Caco-2 (cell line): Measurements from ENCODE around the gene TGM1. TPM values are rescaled to one million over a fixed set of nuclear protein-coding genes. Genes with fewer than 3 reads are reported as not detected.

ENCODE experiments used
- BruUV-seq: library from RNA; stranded (reverse); fragments of 400-500 nt; replicated peaks from 2 replicates; lab custom pipeline; 2021; lab: Mats Ljungman, UMichigan
- CTCF ChIA-PET: fragments of 300-600 bp; sonication (Branson Sonifier 250); formaldehyde crosslinking; loops from one replicate; lab custom pipeline; 2022; ENCODE audit warnings: antibody characterized with exemption; lab: Charles Lee
- POLR2A ChIA-PET: fragments of 300-600 bp; sonication (Branson Sonifier 250); formaldehyde crosslinking; loops from one replicate; lab custom pipeline; 2022; ENCODE audit warnings: antibody characterized with exemption; lab: Charles Lee
- DNase-seq, 2 experiments: peaks; one replicate each; pipeline versions ENCODE4 v3.0.0 to v3.0.0-alpha.2; 2020 to 2022
- H3K27me3 ChIP-seq: replicated peaks from 2 replicates; pipeline ENCODE4 v1.6.0; 2011; ENCODE audit warnings: low read length; ENCODE audit not compliant: control insufficient read depth, insufficient read depth
- H3K36me3 ChIP-seq: 2 replicates; pipeline ENCODE4 v1.5.1; 2011; ENCODE audit warnings: low read length; ENCODE audit not compliant: control insufficient read depth, insufficient read depth
- H3K4me1 ChIP-seq: fragments of 250-450 bp; sonication (Bioruptor Pico); 2 replicates; pipeline ENCODE4 v1.5.1; 2020; ENCODE audit warnings: mild to moderate bottlenecking
- H3K4me3 ChIP-seq: 2 replicates; pipeline ENCODE4 v1.5.1; 2011; ENCODE audit warnings: low read depth, mild to moderate bottlenecking, control low read depth, low read length
- H3K9me3 ChIP-seq: fragments of 250-450 bp; sonication (Bioruptor Pico); 2 replicates; pipeline ENCODE4 v1.5.1; 2020; ENCODE audit warnings: mild to moderate bottlenecking, moderate library complexity
- H3K27ac Mint-ChIP-seq: one replicate; pipeline ENCODE4 v1.8.0; 2022; ENCODE audit warnings: mixed read lengths; ENCODE audit not compliant: unreplicated experiment
- H3K27me3 Mint-ChIP-seq: one replicate; pipeline ENCODE4 v1.8.0; 2022; ENCODE audit warnings: mixed read lengths; ENCODE audit not compliant: insufficient read depth, unreplicated experiment
- H3K36me3 Mint-ChIP-seq: one replicate; pipeline ENCODE4 v1.8.0; 2022; ENCODE audit warnings: mild to moderate bottlenecking, mixed read lengths; ENCODE audit not compliant: insufficient read depth, unreplicated experiment
- H3K4me1 Mint-ChIP-seq: one replicate; pipeline ENCODE4 v1.8.0; 2022; ENCODE audit warnings: low read depth, mixed read lengths; ENCODE audit not compliant: unreplicated experiment
- H3K4me3 Mint-ChIP-seq: one replicate; pipeline ENCODE4 v1.8.0; 2022; ENCODE audit warnings: mild to moderate bottlenecking, moderate library complexity, mixed read lengths; ENCODE audit not compliant: unreplicated experiment
- H3K9me3 Mint-ChIP-seq: one replicate; pipeline ENCODE4 v1.8.0; 2022; ENCODE audit warnings: mixed read lengths; ENCODE audit not compliant: unreplicated experiment
- CTCF ChIP-seq, 2 experiments: fragments of 200-600 bp in 1 of 2; IDR thresholded peaks; 1 replicate in 1 of 2; 2 replicates in 1 of 2; pipeline versions ENCODE4 v1.5.1 to v1.8.0; 2011 to 2022; ENCODE audit warnings: antibody characterized with exemption in 1 of 2, control low read depth in 1 of 2, inconsistent platforms in 1 of 2, low read depth in 1 of 2, low read length in 1 of 2, mild to moderate bottlenecking in 1 of 2, moderate library complexity in 1 of 2; ENCODE audit not compliant: insufficient read depth in 1 of 2, severe bottlenecking in 1 of 2, unreplicated experiment in 1 of 2
- intact Hi-C: fragments of 100-400 bp; cut with micrococcal nuclease; formaldehyde crosslinking; loops from one replicate; pipeline ENCODE4 v1.10.0; 2022; ENCODE audit not compliant: unreplicated experiment
- total RNA-seq: library from RNA; stranded (reverse); gene quantifications from 2 replicates; pipeline ENCODE4 v1.2.3, GENCODE V29; 2022

Gene TGM1
- total RNA-seq, 1 experiment from 2014 or later, result 5.9 TPM

GRCh38 chr14:24263848-24264247 is 871 bp upstream of the TGM1 start:
- TF ChIP-seq CTCF (IDR thresholded peaks at IDR 0.05; ENCODE audit: insufficient read depth in 1 of 2, low read depth in 1 of 2, low read length in 1 of 2, severe bottlenecking in 1 of 2, unreplicated experiment in 1 of 2), result no peak
- POLR2A ChIA-PET, result interaction anchor here (1.8 kb wide), 1 partner anchor 21 kb away, joined by 5 read pairs; the partner anchor contains the start of gene TINF2
- Mint-ChIP-seq H3K27me3 (no peaks in the 10 kb centered on the region), H3K4me1 (no peaks in the 10 kb centered on the region), H3K27ac (peak overlapping the region; percentile 50), H3K36me3 (peaks cover 6% of the 10 kb centered on the region), H3K4me3 (no peak overlapping the region), H3K9me3 (no peaks in the 10 kb centered on the region)
- H3K27me3 ChIP-seq, result no peaks in the 10 kb centered on the region
- H3K4me1 ChIP-seq, result peaks cover 12% of the 10 kb centered on the region; the same call in 1 of the 2 replicates
- intact Hi-C loops, result no loop called here
- no peak for DNase-seq
- CTCF ChIA-PET, result interaction anchor here (1.1 kb wide), 1 partner anchor 21 kb away, joined by 3 read pairs; the partner anchor contains the start of gene TINF2
- BruUV-seq, result no TSS peak
- no peak overlapping the region for H3K4me3 ChIP-seq
- H3K9me3 ChIP-seq, result no peaks in the 10 kb centered on the region
- no peaks in the 10 kb centered on the region for H3K36me3 ChIP-seq

- no peak overlapping the region for H3K27ac Mint-ChIP-seq
- Histone ChIP-seq H3K4me1 (peaks cover 12% of the 10 kb centered on the region; the same call in 1 of the 2 replicates), H3K9me3 (no peaks in the 10 kb centered on the region), H3K36me3 (no peaks in the 10 kb centered on the region), H3K27me3 (no peaks in the 10 kb centered on the region), H3K4me3 (no peak overlapping the region)
- no peaks in the 10 kb centered on the region for H3K4me1 Mint-ChIP-seq
- H3K27me3 Mint-ChIP-seq, result no peaks in the 10 kb centered on the region
- BruUV-seq, result no TSS peak
- ChIA-PET CTCF (interaction anchor here (1.7 kb wide), 1 partner anchor 9 kb away, joined by 3 read pairs; no protein-coding TSS in a partner anchor), POLR2A (interaction anchor here (1.1 kb wide), 1 partner anchor 9 kb away, joined by 4 read pairs; the partner anchor contains the start of gene RABGGTA)
- H3K9me3 Mint-ChIP-seq, result no peaks in the 10 kb centered on the region
- TF ChIP-seq CTCF (IDR thresholded peaks at IDR 0.05; ENCODE audit: insufficient read depth in 1 of 2, low read depth in 1 of 2, low read length in 1 of 2, severe bottlenecking in 1 of 2, unreplicated experiment in 1 of 2), result no peak
- intact Hi-C loops, result no loop called here
- DNase-seq, result no peak
- H3K4me3 Mint-ChIP-seq, result no peak overlapping the region
- peaks cover under 1% of the 10 kb centered on the region for H3K36me3 Mint-ChIP-seq
These were observed 1.0 kb downstream of the TGM1 start for GRCh38 chr14:24261969-24262327.

GRCh38 chr14:24261256-24261968 is 1.6 kb downstream of the TGM1 start:
- no peaks in the 10 kb centered on the region for H3K27me3 Mint-ChIP-seq
- no peaks in the 10 kb centered on the region for H3K36me3 Mint-ChIP-seq
- POLR2A ChIA-PET, result interaction anchor here (1.1 kb wide), 1 partner anchor 10 kb away, joined by 4 read pairs; the partner anchor contains the start of gene RABGGTA
- DNase-seq, result no peak
- TF ChIP-seq CTCF (IDR thresholded peaks at IDR 0.05; ENCODE audit: insufficient read depth in 1 of 2, low read depth in 1 of 2, low read length in 1 of 2, severe bottlenecking in 1 of 2, unreplicated experiment in 1 of 2), result no peak
- intact Hi-C loops, result no loop called here
- no peaks in the 10 kb centered on the region for H3K36me3 ChIP-seq
- no peak overlapping the region for H3K4me3 ChIP-seq
- no peak overlapping the region for H3K27ac Mint-ChIP-seq
- H3K4me3 Mint-ChIP-seq, result no peak overlapping the region
- BruUV-seq, result no TSS peak
- H3K9me3 Mint-ChIP-seq, result no peaks in the 10 kb centered on the region
- H3K4me1 Mint-ChIP-seq, result no peaks in the 10 kb centered on the region
- no peaks in the 10 kb centered on the region for H3K9me3 ChIP-seq
- CTCF ChIA-PET, result interaction anchor here (1.7 kb wide), 1 partner anchor 9 kb away, joined by 3 read pairs; no protein-coding TSS in a partner anchor
- no peaks in the 10 kb centered on the region for H3K27me3 ChIP-seq
- H3K4me1 ChIP-seq, result peaks cover 12% of the 10 kb centered on the region; the same call in 1 of the 2 replicates
